ENCODE measurements around the gene PLGLB2.
"Not testable (repeated sequence)": the region's sequence is repeated elsewhere in the genome, so short reads cannot be mapped to it uniquely, and the experiment has no call there.

The PLGLB2 gene

DNA sequence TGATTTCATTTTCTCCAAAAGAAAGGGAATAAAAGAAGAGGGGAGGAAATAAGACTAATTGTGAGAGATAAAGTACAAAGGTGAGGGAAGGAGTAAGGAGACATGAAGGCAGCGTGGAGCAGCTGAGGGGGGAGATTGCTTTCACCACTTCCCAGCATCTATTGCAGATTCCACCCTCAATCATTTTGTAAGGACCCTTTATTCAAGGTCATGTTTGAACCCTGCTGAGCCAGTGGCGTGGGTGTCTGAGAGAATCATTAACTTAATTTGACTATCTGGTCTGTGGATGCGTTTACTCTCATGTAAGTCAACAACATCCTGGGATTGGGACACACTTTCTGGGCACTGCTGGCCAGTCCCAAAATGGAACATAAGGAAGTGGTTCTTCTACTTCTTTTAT is at the start of gene PLGLB2:
Gene PLGLB2 (plus strand): TSS at position 297 of the 400 bp plus-strand sequence. CDS start 67 bp downstream, at position 364.
- H3K27ac ChIP-seq (ENCODE audit: low read length); H3K27me3 ChIP-seq (ENCODE audit: insufficient read depth, low read length); H3K9me3 ChIP-seq (ENCODE audit: insufficient read depth, low read depth, low read length); H3K4me1 ChIP-seq (ENCODE audit: insufficient read depth, low read length); H3K4me3 ChIP-seq (ENCODE audit: low read length); H3K36me3 ChIP-seq (ENCODE audit: insufficient read depth, low read depth, low read length); H3K9ac ChIP-seq (ENCODE audit: low read depth, low read length): not testable (repeated sequence)

- not testable (repeated sequence) for H3K4me1 ChIP-seq (ENCODE audit: insufficient read depth, low read length); H3K9ac ChIP-seq (ENCODE audit: low read depth, low read length); H3K36me3 ChIP-seq (ENCODE audit: insufficient read depth, low read depth, low read length); H3K27ac ChIP-seq (ENCODE audit: low read length); H3K4me3 ChIP-seq (ENCODE audit: low read length); H3K27me3 ChIP-seq (ENCODE audit: insufficient read depth, low read length); H3K9me3 ChIP-seq (ENCODE audit: insufficient read depth, low read depth, low read length)
Observed at GRCh38 chr2:87704572-87705323, 43.1 kb upstream of the PLGLB2 start.

GRCh38 chr2:87708368-87708767 is 39.5 kb upstream of the PLGLB2 start:
- not testable (repeated sequence) for H3K4me1 ChIP-seq (ENCODE audit: insufficient read depth, low read length); H3K27me3 ChIP-seq (ENCODE audit: insufficient read depth, low read length); H3K27ac ChIP-seq (ENCODE audit: low read length); H3K9ac ChIP-seq (ENCODE audit: low read depth, low read length); H3K36me3 ChIP-seq (ENCODE audit: insufficient read depth, low read depth, low read length); H3K9me3 ChIP-seq (ENCODE audit: insufficient read depth, low read depth, low read length); H3K4me3 ChIP-seq (ENCODE audit: low read length)

- not testable (repeated sequence) for H3K36me3 ChIP-seq (ENCODE audit: insufficient read depth, low read depth, low read length); H3K9me3 ChIP-seq (ENCODE audit: insufficient read depth, low read depth, low read length); H3K9ac ChIP-seq (ENCODE audit: low read depth, low read length); H3K4me3 ChIP-seq (ENCODE audit: low read length); H3K4me1 ChIP-seq (ENCODE audit: insufficient read depth, low read length); H3K27ac ChIP-seq (ENCODE audit: low read length); H3K27me3 ChIP-seq (ENCODE audit: insufficient read depth, low read length)
Observed at GRCh38 chr2:87727940-87728599, 19.8 kb upstream of the PLGLB2 start.

DNA sequence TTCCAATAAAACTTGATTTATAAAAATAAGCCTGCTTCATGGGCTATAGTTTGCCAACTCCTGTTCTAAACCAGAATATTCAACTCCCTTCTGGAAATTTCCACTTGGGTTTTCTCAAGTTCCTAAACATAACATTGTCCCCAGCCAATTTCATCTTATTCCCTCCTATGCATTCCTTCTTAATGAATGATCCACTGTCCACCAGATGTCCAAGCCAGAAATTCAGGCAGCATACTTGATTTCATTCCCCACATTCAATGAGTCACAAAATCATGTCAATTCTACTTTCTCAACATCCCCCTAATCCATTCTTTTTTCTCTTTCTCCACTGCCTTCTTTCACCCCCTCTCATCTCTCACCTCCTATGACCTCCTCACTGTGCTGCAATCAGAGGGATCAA is 7.0 kb upstream of the PLGLB2 start:
- not testable (repeated sequence) for H3K27me3 ChIP-seq (ENCODE audit: insufficient read depth, low read length); H3K4me3 ChIP-seq (ENCODE audit: low read length); H3K9me3 ChIP-seq (ENCODE audit: insufficient read depth, low read depth, low read length); H3K9ac ChIP-seq (ENCODE audit: low read depth, low read length); H3K4me1 ChIP-seq (ENCODE audit: insufficient read depth, low read length); H3K27ac ChIP-seq (ENCODE audit: low read length); H3K36me3 ChIP-seq (ENCODE audit: insufficient read depth, low read depth, low read length)

DNA sequence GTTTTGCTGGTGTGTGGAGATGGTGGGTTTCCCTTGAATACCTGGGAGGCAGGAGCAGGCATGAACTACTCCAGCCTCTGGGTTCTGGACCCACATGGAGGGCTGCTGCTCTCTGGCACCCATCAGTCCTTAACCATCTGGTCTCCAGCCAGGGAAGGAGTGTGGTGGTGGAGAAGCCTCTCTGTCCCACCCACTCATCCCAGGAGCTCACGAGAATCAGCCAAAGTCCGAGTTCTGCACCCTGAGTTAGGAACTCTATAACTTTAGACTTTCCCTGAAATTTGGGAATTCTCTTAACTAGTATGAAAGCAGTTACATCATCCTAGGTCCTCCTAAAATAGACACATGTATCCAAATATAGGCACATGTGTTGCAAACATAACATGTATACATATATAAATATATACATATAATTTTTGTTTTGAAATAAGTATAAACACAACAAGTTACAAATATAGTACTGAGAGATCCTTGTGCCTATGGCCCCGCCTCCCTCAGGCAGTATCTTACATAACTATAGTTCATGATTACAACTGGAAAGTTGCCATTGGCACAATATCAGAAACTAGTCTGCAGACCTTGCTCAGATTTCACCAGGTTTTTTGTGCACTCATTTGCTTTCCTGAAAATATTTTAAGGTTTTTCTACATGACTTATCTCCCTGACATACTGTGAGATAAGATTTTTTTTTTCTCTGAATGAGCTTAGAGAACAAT is 5.3 kb upstream of the PLGLB2 start:
- H3K9me3 ChIP-seq (ENCODE audit: insufficient read depth, low read depth, low read length); H3K4me1 ChIP-seq (ENCODE audit: insufficient read depth, low read length); H3K9ac ChIP-seq (ENCODE audit: low read depth, low read length); H3K36me3 ChIP-seq (ENCODE audit: insufficient read depth, low read depth, low read length); H3K27ac ChIP-seq (ENCODE audit: low read length); H3K4me3 ChIP-seq (ENCODE audit: low read length); H3K27me3 ChIP-seq (ENCODE audit: insufficient read depth, low read length): not testable (repeated sequence)

DNA sequence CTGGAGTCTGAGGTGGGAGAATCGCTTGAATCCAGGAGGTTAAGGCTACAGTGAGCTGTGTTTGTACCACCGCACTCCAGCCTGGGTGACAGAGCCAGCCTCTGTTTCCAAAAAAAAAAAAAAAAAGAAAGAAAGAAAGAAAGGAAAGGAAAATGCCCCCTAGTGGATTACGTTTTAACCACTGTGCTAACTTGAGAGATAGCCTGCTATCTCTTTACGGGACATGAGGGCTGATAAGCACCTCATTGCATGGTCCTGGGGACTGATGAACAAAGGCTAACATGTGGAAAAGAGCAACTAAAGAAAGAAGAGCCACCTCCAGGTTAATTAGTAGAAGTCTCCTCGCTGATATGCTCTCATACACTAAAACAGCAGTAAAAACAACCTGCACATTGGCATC is 4.2 kb upstream of the PLGLB2 start:
- H3K4me3 ChIP-seq (ENCODE audit: low read length); H3K27ac ChIP-seq (ENCODE audit: low read length): not testable (repeated sequence)

GRCh38 chr2:87745353-87745951 is 2.4 kb upstream of the PLGLB2 start:
- not testable (repeated sequence) for H3K36me3 ChIP-seq (ENCODE audit: insufficient read depth, low read depth, low read length); H3K9ac ChIP-seq (ENCODE audit: low read depth, low read length); H3K4me1 ChIP-seq (ENCODE audit: insufficient read depth, low read length); H3K27me3 ChIP-seq (ENCODE audit: insufficient read depth, low read length); H3K4me3 ChIP-seq (ENCODE audit: low read length); H3K27ac ChIP-seq (ENCODE audit: low read length); H3K9me3 ChIP-seq (ENCODE audit: insufficient read depth, low read depth, low read length)

More for the DNA sequence above, 4.2 kb upstream of the PLGLB2 start:
- H3K9ac ChIP-seq (ENCODE audit: low read depth, low read length); H3K36me3 ChIP-seq (ENCODE audit: insufficient read depth, low read depth, low read length); H3K4me1 ChIP-seq (ENCODE audit: insufficient read depth, low read length); H3K27me3 ChIP-seq (ENCODE audit: insufficient read depth, low read length); H3K9me3 ChIP-seq (ENCODE audit: insufficient read depth, low read depth, low read length): not testable (repeated sequence)

- H3K9me3 ChIP-seq (ENCODE audit: insufficient read depth, low read depth, low read length); H3K27me3 ChIP-seq (ENCODE audit: insufficient read depth, low read length); H3K4me1 ChIP-seq (ENCODE audit: insufficient read depth, low read length); H3K36me3 ChIP-seq (ENCODE audit: insufficient read depth, low read depth, low read length); H3K9ac ChIP-seq (ENCODE audit: low read depth, low read length); H3K27ac ChIP-seq (ENCODE audit: low read length); H3K4me3 ChIP-seq (ENCODE audit: low read length): not testable (repeated sequence)
Observed at GRCh38 chr2:87748524-87748923, 637 bp downstream of the PLGLB2 start.

GRCh38 chr2:87750560-87750959 is 2.7 kb downstream of the PLGLB2 start:
- not testable (repeated sequence) for H3K27ac ChIP-seq (ENCODE audit: low read length); H3K9ac ChIP-seq (ENCODE audit: low read depth, low read length); H3K36me3 ChIP-seq (ENCODE audit: insufficient read depth, low read depth, low read length); H3K4me3 ChIP-seq (ENCODE audit: low read length); H3K27me3 ChIP-seq (ENCODE audit: insufficient read depth, low read length); H3K9me3 ChIP-seq (ENCODE audit: insufficient read depth, low read depth, low read length); H3K4me1 ChIP-seq (ENCODE audit: insufficient read depth, low read length)

GRCh38 chr2:87754759-87755158 is 6.9 kb downstream of the PLGLB2 start:
- not testable (repeated sequence) for H3K27me3 ChIP-seq (ENCODE audit: insufficient read depth, low read length); H3K4me3 ChIP-seq (ENCODE audit: low read length); H3K9ac ChIP-seq (ENCODE audit: low read depth, low read length); H3K36me3 ChIP-seq (ENCODE audit: insufficient read depth, low read depth, low read length); H3K9me3 ChIP-seq (ENCODE audit: insufficient read depth, low read depth, low read length); H3K4me1 ChIP-seq (ENCODE audit: insufficient read depth, low read length); H3K27ac ChIP-seq (ENCODE audit: low read length)

Data from iPS-20b (cell line).